ENCODE measurements around the gene BABAM2. TPM values are rescaled to one million over a fixed set of nuclear protein-coding genes. Genes with fewer than 3 reads are reported as not detected.

Gene BABAM2
- total RNA-seq, 4 donors from 2014 or later = 35.5 to 44.9 (median 39.9) TPM

GRCh38 chr2:28348149-28348567, 457.6 kb downstream of the BABAM2 start:
- WGBS = 84% methylated on average over 9 of the region's 10 CpGs

GRCh38 chr2:28348921-28349320, 458.4 kb downstream of the BABAM2 start:
- no peak for DNase-seq (ENCODE audit: extremely low spot score)
- no peaks in the 10 kb centered on the region for H3K9me3 ChIP-seq
- H3K36me3 ChIP-seq = no peaks in the 10 kb centered on the region
- no peak overlapping the region for H3K4me3 ChIP-seq
- TF ChIP-seq POLR2AphosphoS5 (IDR thresholded peaks at IDR 0.05) = no peak
- no peak for TF ChIP-seq EP300 (IDR thresholded peaks at IDR 0.05)
- no peak for TF ChIP-seq POLR2A (IDR thresholded peaks at IDR 0.05; ENCODE audit: low read depth)
- no peak for TF ChIP-seq CTCF (IDR thresholded peaks at IDR 0.05)
- H3K27me3 ChIP-seq = no peaks in the 10 kb centered on the region
- peaks cover 0 to 20% (median 7%) of the 10 kb centered on the region in 4 donors for H3K4me1 ChIP-seq
- intact Hi-C loops (cut with DNase I) = no loop called here
- H3K27ac ChIP-seq (replicated peaks in 1 of 4) = no peak overlapping the region
- 88% methylated on average over 11 of the region's 11 CpGs for WGBS

More at GRCh38 chr2:28348149-28348567, 457.6 kb downstream of the BABAM2 start:
- DNase-seq (ENCODE audit: extremely low spot score) = no peak
- peaks cover 0 to 28% (median 11%) of the 10 kb centered on the region in 4 donors for H3K4me1 ChIP-seq
- no peaks in the 10 kb centered on the region for H3K27me3 ChIP-seq
- TF ChIP-seq POLR2A (IDR thresholded peaks at IDR 0.05; ENCODE audit: low read depth) (no peak), CTCF (IDR thresholded peaks at IDR 0.05) (no peak), EP300 (IDR thresholded peaks at IDR 0.05) (no peak), POLR2AphosphoS5 (IDR thresholded peaks at IDR 0.05) (no peak)
- no peak overlapping the region for H3K27ac ChIP-seq (replicated peaks in 1 of 4)
- no peaks in the 10 kb centered on the region for H3K36me3 ChIP-seq
- H3K4me3 ChIP-seq = no peak overlapping the region
- H3K9me3 ChIP-seq = no peaks in the 10 kb centered on the region
- intact Hi-C loops (cut with DNase I) = no loop called here

GRCh38 chr2:28349546-28350165, 459.1 kb downstream of the BABAM2 start:
- TF ChIP-seq POLR2A (IDR thresholded peaks at IDR 0.05; ENCODE audit: low read depth) = no peak
- no peak for TF ChIP-seq CTCF (IDR thresholded peaks at IDR 0.05)
- no peak for TF ChIP-seq EP300 (IDR thresholded peaks at IDR 0.05)
- no peak for TF ChIP-seq POLR2AphosphoS5 (IDR thresholded peaks at IDR 0.05)
- intact Hi-C loops (cut with DNase I) = no loop called here
- Histone ChIP-seq H3K27ac (replicated peaks in 1 of 4) (no peak overlapping the region), H3K27me3 (no peaks in the 10 kb centered on the region), H3K4me1 (peaks cover 0 to 17% (median 5%) of the 10 kb centered on the region in 4 donors), H3K9me3 (no peaks in the 10 kb centered on the region), H3K4me3 (no peak overlapping the region), H3K36me3 (no peaks in the 10 kb centered on the region)
- no peak for DNase-seq (ENCODE audit: extremely low spot score)
- 89% methylated on average over 11 of the region's 11 CpGs for WGBS

GRCh38 chr2:28350196-28350595, 459.7 kb downstream of the BABAM2 start:
- intact Hi-C loops (cut with DNase I) = no loop called here
- TF ChIP-seq EP300 (IDR thresholded peaks at IDR 0.05) (no peak), POLR2A (IDR thresholded peaks at IDR 0.05; ENCODE audit: low read depth) (no peak), CTCF (IDR thresholded peaks at IDR 0.05) (no peak), POLR2AphosphoS5 (IDR thresholded peaks at IDR 0.05) (no peak)
- H3K4me3 ChIP-seq = no peak overlapping the region
- H3K27me3 ChIP-seq = no peaks in the 10 kb centered on the region
- no peak for DNase-seq (ENCODE audit: extremely low spot score)
- no peaks in the 10 kb centered on the region for H3K36me3 ChIP-seq
- 97% methylated on average over 15 of the region's 17 CpGs for WGBS
- H3K9me3 ChIP-seq = no peaks in the 10 kb centered on the region
- H3K27ac ChIP-seq (replicated peaks in 1 of 4) = no peak overlapping the region
- H3K4me1 ChIP-seq = peaks cover 2 to 20% (median 7%) of the 10 kb centered on the region in 4 donors

Measured in esophagus muscularis mucosa (tissue), 4 donors.